Hepatocyte (in vitro differentiated cells): ENCODE measurements around the gene RPL29. TPM values are rescaled to one million over a fixed set of nuclear protein-coding genes. Genes with fewer than 3 reads are reported as not detected.

Experiments used
- DNase-seq: peaks from one replicate; pipeline ENCODE4 v3.0.0-alpha.2; 2016; ENCODE audit warnings: low spot score
- H2AFZ ChIP-seq: fragments of 200-600 bp; sonication (generic); 2 replicates; pipeline ENCODE4 v1.6.0; 2016; ENCODE audit warnings: antibody characterized with exemption, mild to moderate bottlenecking
- H3K27ac ChIP-seq: fragments of 200-600 bp; sonication (generic); 2 replicates; pipeline ENCODE4 v1.5.1; 2016; ENCODE audit warnings: mild to moderate bottlenecking
- H3K27me3 ChIP-seq: fragments of 200-600 bp; sonication (generic); 2 replicates; pipeline ENCODE4 v1.6.1; 2016
- H3K36me3 ChIP-seq: fragments of 200-600 bp; sonication (generic); replicated peaks from 2 replicates; pipeline ENCODE4 v1.5.1; 2016; ENCODE audit warnings: low read depth; ENCODE audit not compliant: insufficient read depth
- H3K4me1 ChIP-seq: fragments of 200-600 bp; sonication (generic); 2 replicates; pipeline ENCODE4 v1.5.1; 2016; ENCODE audit warnings: mild to moderate bottlenecking, moderate library complexity; ENCODE audit not compliant: insufficient read depth
- H3K4me2 ChIP-seq: fragments of 200-600 bp; sonication (generic); 2 replicates; pipeline ENCODE4 v1.6.0; 2016
- H3K4me3 ChIP-seq: fragments of 200-600 bp; sonication (generic); 2 replicates; pipeline ENCODE4 v1.5.1; 2016; ENCODE audit warnings: mild to moderate bottlenecking
- H3K79me2 ChIP-seq: fragments of 200-600 bp; sonication (generic); 2 replicates; pipeline ENCODE4 v1.6.0; 2017; ENCODE audit warnings: mild to moderate bottlenecking
- H3K9me2 ChIP-seq: fragments of 200-600 bp; sonication (generic); replicated peaks from 2 replicates; pipeline ENCODE4 v1.6.0; 2017; ENCODE audit warnings: mild to moderate bottlenecking; ENCODE audit not compliant: insufficient read depth
- H3K9me3 ChIP-seq: fragments of 200-600 bp; sonication (generic); 2 replicates; pipeline ENCODE4 v1.5.1; 2016; ENCODE audit warnings: low read depth, mild to moderate bottlenecking
- H4K20me1 ChIP-seq: fragments of 200-600 bp; sonication (generic); 2 replicates; pipeline ENCODE4 v1.6.0; 2016; ENCODE audit warnings: mild to moderate bottlenecking; ENCODE audit not compliant: insufficient read depth, poor library complexity, severe bottlenecking
- EZH2 ChIP-seq: fragments of 200-600 bp; sonication (generic); IDR thresholded peaks from 2 replicates; pipeline ENCODE4 v1.6.1; 2016; ENCODE audit warnings: antibody characterized with exemption, mild to moderate bottlenecking, borderline replicate concordance
- EZH2phosphoT487 ChIP-seq: fragments of 200-600 bp; sonication (generic); IDR thresholded peaks from one replicate; pipeline ENCODE4 v1.6.1; 2018; ENCODE audit warnings: antibody characterized with exemption, mild to moderate bottlenecking, low read depth, moderate library complexity; ENCODE audit not compliant: unreplicated experiment, severe bottlenecking
- WGBS: methylation state at CpG from one replicate; pipeline ENCODE4 v1.1.6; 2016; ENCODE audit warnings: low lambda C conversion rate; ENCODE audit errors: missing lambda C conversion rate; 5-methylcytosine and 5-hydroxymethylcytosine counted together
- polyA plus RNA-seq: library from polyadenylated mRNA; unstranded; fragments of >200 nt; fragmentation: Nextera tagmentation; extraction: Ambion mirVana; gene quantifications from 2 replicates; pipeline ENCODE4 v1.2.1, GENCODE V29; 2016
- total RNA-seq: library from RNA; depleted of rRNA; stranded (reverse); fragments of >200 nt; gene quantifications from 2 replicates; pipeline ENCODE4 v1.2.3, GENCODE V29; 2014
- TF ChIP-seq, protein P1 (sequence below): fragments of 200-600 bp; sonication (generic); IDR thresholded peaks from 2 replicates; pipeline ENCODE4 v1.5.1; 2016; ENCODE audit warnings: antibody characterized with exemption, mild to moderate bottlenecking; ENCODE audit not compliant: poor library complexity

The RPL29 gene
- total and polyA plus RNA-seq, 2 experiments from 2014 or later: 786 to 981 TPM

DNA sequence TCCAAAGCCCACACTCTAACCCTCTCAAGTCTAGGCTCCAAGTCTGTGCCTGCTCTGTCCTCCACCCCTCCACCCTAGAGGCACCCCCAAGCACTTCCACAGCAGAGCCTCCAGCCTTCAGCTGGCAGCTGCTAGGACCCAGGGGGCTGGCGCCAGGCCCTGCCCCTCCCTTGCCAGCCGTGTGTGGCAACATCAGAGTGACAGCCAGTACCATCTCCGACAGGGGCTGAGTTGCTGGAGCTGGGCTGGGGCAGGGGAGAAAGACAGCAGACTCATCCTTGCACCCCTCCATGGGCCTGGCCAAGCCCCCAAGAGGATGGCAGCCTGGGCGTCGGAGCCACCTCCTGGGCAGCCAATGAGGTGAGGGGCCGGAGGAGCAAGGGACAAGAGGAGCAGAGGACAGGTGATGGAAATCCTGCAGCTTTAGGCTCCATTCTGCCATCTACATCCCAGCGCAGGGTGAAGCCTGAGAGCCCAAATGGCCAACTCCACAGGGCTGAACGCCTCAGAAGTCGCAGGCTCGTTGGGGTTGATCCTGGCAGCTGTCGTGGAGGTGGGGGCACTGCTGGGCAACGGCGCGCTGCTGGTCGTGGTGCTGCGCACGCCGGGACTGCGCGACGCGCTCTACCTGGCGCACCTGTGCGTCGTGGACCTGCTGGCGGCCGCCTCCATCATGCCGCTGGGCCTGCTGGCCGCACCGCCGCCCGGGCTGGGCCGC, 40.4 kb downstream of the RPL29 start, which contains the start of gene GPR62:
TSS of gene GPR62 (plus strand) at position 207 of the 718 bp plus-strand sequence. CDS start at position 479, 272 bp downstream.
- Histone ChIP-seq H3K4me1 (peaks cover 11% of the 10 kb centered on the region), H2AFZ (peak within 1 kb of the TSS; percentile 83), H3K9me2 (no peaks in the 10 kb centered on the region), H3K9me3 (no peaks in the 10 kb centered on the region), H3K27ac (no peak within 1 kb of the TSS), H3K79me2 (no peaks in the 10 kb centered on the region), H4K20me1 (no peaks in the 10 kb centered on the region), H3K4me3 (peak within 1 kb of the TSS; percentile 20), H3K27me3 (peaks cover 22% of the 10 kb centered on the region), H3K36me3 (no peaks in the 10 kb centered on the region), H3K4me2 (peak within 1 kb of the TSS; percentile 89)
- no peak for DNase-seq
- WGBS: 24% methylated on average over 32 of the region's 33 CpGs
- TF ChIP-seq EZH2phosphoT487: no peak
- no peak for TF ChIP-seq EZH2
- TF ChIP-seq, protein P1, sequence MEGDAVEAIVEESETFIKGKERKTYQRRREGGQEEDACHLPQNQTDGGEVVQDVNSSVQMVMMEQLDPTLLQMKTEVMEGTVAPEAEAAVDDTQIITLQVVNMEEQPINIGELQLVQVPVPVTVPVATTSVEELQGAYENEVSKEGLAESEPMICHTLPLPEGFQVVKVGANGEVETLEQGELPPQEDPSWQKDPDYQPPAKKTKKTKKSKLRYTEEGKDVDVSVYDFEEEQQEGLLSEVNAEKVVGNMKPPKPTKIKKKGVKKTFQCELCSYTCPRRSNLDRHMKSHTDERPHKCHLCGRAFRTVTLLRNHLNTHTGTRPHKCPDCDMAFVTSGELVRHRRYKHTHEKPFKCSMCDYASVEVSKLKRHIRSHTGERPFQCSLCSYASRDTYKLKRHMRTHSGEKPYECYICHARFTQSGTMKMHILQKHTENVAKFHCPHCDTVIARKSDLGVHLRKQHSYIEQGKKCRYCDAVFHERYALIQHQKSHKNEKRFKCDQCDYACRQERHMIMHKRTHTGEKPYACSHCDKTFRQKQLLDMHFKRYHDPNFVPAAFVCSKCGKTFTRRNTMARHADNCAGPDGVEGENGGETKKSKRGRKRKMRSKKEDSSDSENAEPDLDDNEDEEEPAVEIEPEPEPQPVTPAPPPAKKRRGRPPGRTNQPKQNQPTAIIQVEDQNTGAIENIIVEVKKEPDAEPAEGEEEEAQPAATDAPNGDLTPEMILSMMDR: no peak

DNA sequence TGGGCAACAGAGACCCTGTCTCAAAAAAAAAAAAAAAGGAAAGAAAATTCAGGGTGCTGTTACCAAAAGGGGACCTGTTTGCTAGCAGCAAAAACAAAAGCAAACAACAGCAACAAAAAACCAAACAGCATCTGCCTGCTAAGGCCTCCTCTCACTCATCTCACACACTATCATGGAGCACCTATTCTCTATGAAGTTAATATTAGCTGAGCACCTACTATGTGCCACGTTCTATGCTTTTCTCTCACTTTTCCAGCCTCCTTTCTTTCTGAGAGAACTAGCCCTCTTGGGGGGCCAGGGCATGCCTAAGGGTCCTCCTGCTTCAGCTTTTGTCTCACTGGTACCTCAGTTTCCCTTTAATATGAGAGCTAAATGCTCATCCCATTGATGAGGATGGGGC, 41.0 kb downstream of the RPL29 start:
- Histone ChIP-seq H3K27me3 (peaks cover 22% of the 10 kb centered on the region), H3K4me1 (peaks cover 11% of the 10 kb centered on the region), H4K20me1 (no peaks in the 10 kb centered on the region), H3K9me2 (no peaks in the 10 kb centered on the region), H3K4me3 (no peak overlapping the region), H3K79me2 (no peaks in the 10 kb centered on the region), H3K4me2 (no peak overlapping the region), H3K9me3 (no peaks in the 10 kb centered on the region), H3K36me3 (no peaks in the 10 kb centered on the region), H2AFZ (no peak overlapping the region), H3K27ac (no peak overlapping the region)
- TF ChIP-seq, protein P1: no peak
- TF ChIP-seq EZH2: no peak
- TF ChIP-seq EZH2phosphoT487: no peak
- 94% methylated on average over 1 of the region's 1 CpG for WGBS
- DNase-seq: no peak

DNA sequence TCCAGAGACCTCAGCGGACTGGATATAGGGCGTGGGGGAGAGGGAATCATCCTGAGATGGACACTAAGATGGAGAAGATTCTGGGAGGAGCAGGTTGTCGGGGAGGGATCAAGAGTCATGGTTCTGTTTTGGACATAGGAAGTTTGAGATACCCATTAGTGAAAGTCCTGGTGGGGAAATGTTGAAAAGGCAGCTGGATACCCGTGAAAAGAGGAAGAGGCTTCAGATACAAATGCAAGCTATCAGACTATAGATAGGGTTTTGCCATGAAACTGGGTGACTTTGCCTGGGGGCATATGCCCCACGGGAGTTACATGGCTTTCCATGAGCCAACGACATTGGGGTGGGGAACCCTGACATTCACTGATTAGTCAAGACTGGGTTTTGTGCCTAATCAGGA, 41.6 kb downstream of the RPL29 start:
- Histone ChIP-seq H3K4me1 (peaks cover 11% of the 10 kb centered on the region), H2AFZ (no peak overlapping the region), H3K9me2 (no peaks in the 10 kb centered on the region), H3K27ac (no peak overlapping the region), H4K20me1 (no peaks in the 10 kb centered on the region), H3K27me3 (peaks cover 22% of the 10 kb centered on the region), H3K9me3 (no peaks in the 10 kb centered on the region), H3K36me3 (no peaks in the 10 kb centered on the region), H3K4me3 (no peak overlapping the region), H3K79me2 (no peaks in the 10 kb centered on the region), H3K4me2 (no peak overlapping the region)
- 86% methylated on average over 6 of the region's 6 CpGs for WGBS
- TF ChIP-seq, protein P1: no peak
- DNase-seq: no peak
